H1 (cell line): ENCODE results near the gene GLCE. TPM values are rescaled to one million over a fixed set of nuclear protein-coding genes. Genes with fewer than 3 reads are reported as not detected.

ENCODE experiments used
- CTCF ChIA-PET: fragments of 300-600 bp; sonication (Branson Sonifier 250); formaldehyde crosslinking; loops from one replicate; lab custom pipeline; 2021; ENCODE audit not compliant: partially characterized antibody; lab: Charles Lee
- POLR2A ChIA-PET: fragments of 300-600 bp; sonication (Branson Sonifier 250); formaldehyde crosslinking; loops from one replicate; lab custom pipeline; 2021; ENCODE audit warnings: inconsistent platforms; ENCODE audit not compliant: partially characterized antibody; lab: Charles Lee
- DNase-seq, 2 experiments: peaks; one replicate each; pipeline versions ENCODE4 v3.0.0 to v3.0.0-alpha.2; 2010 to 2022; ENCODE audit warnings: low spot score in 2 of 2, low read depth in 1 of 2, mixed read lengths in 1 of 2
- FAIRE-seq: peaks from 2 replicates; lab custom pipeline; 2011; peaks lifted over from hg19 to GRCh38; lab: Jason Lieb, UNC
- H2AFZ ChIP-seq: 2 replicates; pipeline ENCODE4 v1.8.1; 2012; ENCODE audit warnings: low read length, inconsistent platforms
- H2AK5ac ChIP-seq: 2 replicates; pipeline ENCODE4 v1.6.1; 2013; ENCODE audit warnings: low read depth, low read length
- H2BK120ac ChIP-seq: replicated peaks from 2 replicates; pipeline ENCODE3; 2013; ENCODE audit warnings: low read depth, low read length, inconsistent platforms
- H2BK12ac ChIP-seq: 2 replicates; pipeline ENCODE4 v1.6.1; 2013; ENCODE audit warnings: low read depth, low read length
- H2BK15ac ChIP-seq: 2 replicates; pipeline ENCODE4 v1.6.1; 2013; ENCODE audit warnings: low read length
- H2BK20ac ChIP-seq: 2 replicates; pipeline ENCODE4 v1.6.1; 2013; ENCODE audit warnings: low read length
- H2BK5ac ChIP-seq: 2 replicates; pipeline ENCODE4 v1.6.1; 2013; ENCODE audit warnings: low read depth, low read length
- H3K14ac ChIP-seq: 2 replicates; pipeline ENCODE4 v1.6.1; 2013; ENCODE audit warnings: inconsistent platforms; ENCODE audit not compliant: insufficient read length
- H3K18ac ChIP-seq: 2 replicates; pipeline ENCODE4 v1.6.1; 2013; ENCODE audit warnings: low read length; ENCODE audit errors: extremely low read depth
- H3K23ac ChIP-seq: 2 replicates; pipeline ENCODE4 v1.6.1; 2013; ENCODE audit warnings: inconsistent platforms; ENCODE audit not compliant: insufficient read length
- H3K23me2 ChIP-seq: 2 replicates; pipeline ENCODE4 v1.6.1; 2013; ENCODE audit warnings: low read depth, low read length
- H3K27ac ChIP-seq: 2 replicates; pipeline ENCODE4 v1.6.1; 2011; ENCODE audit warnings: low read depth, low read length, inconsistent platforms
- H3K27me3 ChIP-seq, 4 experiments: replicated peaks in 1 of 4; 1 replicate in 1 of 4; 2 replicates in 3 of 4; pipeline versions ENCODE4 v1.6.1 to v1.8.1; 2011 to 2013; ENCODE audit warnings: low read length in 3 of 4, mild to moderate bottlenecking in 3 of 4, inconsistent platforms in 2 of 4, mixed read lengths in 2 of 4, moderate library complexity in 1 of 4; ENCODE audit not compliant: control insufficient read depth in 3 of 4, insufficient read depth in 3 of 4; ENCODE audit errors: extremely low read depth in 1 of 4
- H3K36me3 ChIP-seq, 4 experiments: 2 replicates each; pipeline versions ENCODE4 v1.6.1 to v1.8.1; 2011 to 2013; ENCODE audit warnings: mild to moderate bottlenecking in 4 of 4, low read length in 3 of 4, moderate library complexity in 2 of 4, control low read depth in 1 of 4, inconsistent platforms in 1 of 4; ENCODE audit not compliant: insufficient read depth in 4 of 4, control insufficient read depth in 2 of 4
- H3K4ac ChIP-seq: replicated peaks from 2 replicates; pipeline ENCODE3; 2013; ENCODE audit warnings: low read length, low read depth, mixed read lengths, inconsistent platforms; ENCODE audit not compliant: insufficient read length
- H3K4me1 ChIP-seq, 4 experiments: replicated peaks in 1 of 4; 1 replicate in 1 of 4; 2 replicates in 3 of 4; pipeline versions ENCODE4 v1.6.1 to v1.8.1; 2011 to 2013; ENCODE audit warnings: low read length in 3 of 4, inconsistent platforms in 2 of 4, mixed read lengths in 1 of 4; ENCODE audit not compliant: insufficient read depth in 4 of 4, control insufficient read depth in 3 of 4
- H3K4me2 ChIP-seq, 2 experiments: 2 replicates each; pipeline versions ENCODE4 v1.6.1 to v1.8.1; 2011 to 2013; ENCODE audit warnings: low read depth in 2 of 2, low read length in 2 of 2, control low read depth in 1 of 2, inconsistent platforms in 1 of 2, mild to moderate bottlenecking in 1 of 2; ENCODE audit not compliant: insufficient read depth in 1 of 2
- H3K4me3 ChIP-seq, 4 experiments: fragments of 200-600, 300-600 bp in 1 of 4; sonication (generic), shearing (Covaris generic), sonication (Bioruptor Twin) in 1 of 4; 2 replicates each; pipeline versions ENCODE4 v1.5.1 to v1.8.1; 2011 to 2016; ENCODE audit warnings: low read length in 4 of 4, low read depth in 3 of 4, control low read depth in 2 of 4, inconsistent platforms in 2 of 4, mild to moderate bottlenecking in 2 of 4, mixed read lengths in 1 of 4, moderate library complexity in 1 of 4; ENCODE audit not compliant: insufficient read depth in 2 of 4; ENCODE audit errors: extremely low read depth in 1 of 4
- H3K56ac ChIP-seq: replicated peaks from 2 replicates; pipeline ENCODE3; 2013; ENCODE audit warnings: low read depth, mild to moderate bottlenecking, mixed read lengths, low read length, inconsistent platforms; ENCODE audit not compliant: insufficient read length
- H3K79me1 ChIP-seq: 2 replicates; pipeline ENCODE4 v1.6.1; 2013; ENCODE audit warnings: low read depth, low read length, control low read depth
- H3K79me2 ChIP-seq, 2 experiments: 2 replicates each; pipeline versions ENCODE4 v1.6.1 to v1.8.1; 2012 to 2013; ENCODE audit warnings: low read length in 2 of 2, mild to moderate bottlenecking in 2 of 2, inconsistent platforms in 1 of 2; ENCODE audit not compliant: insufficient read depth in 2 of 2, control insufficient read depth in 1 of 2
- H3K9ac ChIP-seq, 4 experiments: replicated peaks in 1 of 4; 1 replicate in 1 of 4; 2 replicates in 3 of 4; pipeline versions ENCODE4 v1.6.1 to v1.8.1; 2011 to 2013; ENCODE audit warnings: low read depth in 3 of 4, low read length in 3 of 4, control low read depth in 2 of 4, mild to moderate bottlenecking in 2 of 4, moderate library complexity in 2 of 4, inconsistent platforms in 1 of 4; ENCODE audit errors: extremely low read depth in 1 of 4
- H3K9me3 ChIP-seq, 2 experiments: 2 replicates each; pipeline versions ENCODE4 v1.6.1 to v1.8.1; 2012 to 2013; ENCODE audit warnings: mild to moderate bottlenecking in 2 of 2, moderate library complexity in 2 of 2, control low read depth in 1 of 2, inconsistent platforms in 1 of 2, low read depth in 1 of 2, low read length in 1 of 2, mixed read lengths in 1 of 2; ENCODE audit not compliant: insufficient read depth in 2 of 2
- H4K20me1 ChIP-seq, 2 experiments: replicated peaks in 1 of 2; 2 replicates each; pipeline versions ENCODE3 to v1.8.1; 2011 to 2013; ENCODE audit warnings: inconsistent platforms in 2 of 2, low read length in 2 of 2, mild to moderate bottlenecking in 1 of 2; ENCODE audit not compliant: insufficient read depth in 2 of 2, control insufficient read depth in 1 of 2
- H4K5ac ChIP-seq: 2 replicates; pipeline ENCODE4 v1.6.1; 2013; ENCODE audit warnings: low read length, low read depth, mixed read lengths, inconsistent platforms; ENCODE audit not compliant: insufficient read length
- H4K8ac ChIP-seq: 2 replicates; pipeline ENCODE4 v1.8.0; 2013; ENCODE audit warnings: mild to moderate bottlenecking, moderate library complexity, low read length, inconsistent platforms; ENCODE audit not compliant: insufficient read depth; ENCODE audit errors: extremely low read depth
- H4K91ac ChIP-seq: replicated peaks from 2 replicates; pipeline ENCODE3; 2013; ENCODE audit warnings: low read length, mixed read lengths, inconsistent platforms; ENCODE audit not compliant: insufficient read length
- KDM1A ChIP-seq: fragments of 200-600, 300-600 bp; sonication (generic); IDR thresholded peaks from 2 replicates; pipeline ENCODE4 v1.7.1; 2016; ENCODE audit warnings: mild to moderate bottlenecking, low read length, borderline replicate concordance
- RAD21 ChIP-seq, 2 experiments: IDR thresholded peaks in 1 of 2; conservative IDR thresholded peaks in 1 of 2; 2 replicates each; pipeline ENCODE4 v1.6.1; 2011; ENCODE audit warnings: low read depth in 2 of 2, low read length in 2 of 2, improper control_type of control experiment in 1 of 2, inconsistent platforms in 1 of 2, mild to moderate bottlenecking in 1 of 2, moderate library complexity in 1 of 2
- polyA plus RNA-seq, 7 experiments: library from polyadenylated mRNA; depleted of rRNA in 3 of 7; stranded (reverse) in 5 of 7; unstranded in 2 of 7; fragments of >200 nt in 5 of 7; fragments of 200-250 nt in 2 of 7; gene quantifications; 1 replicate in 5 of 7; 2 replicates in 1 of 7; 4 replicates in 1 of 7; pipeline versions ENCODE4 v1.2.1 to v1.2.3, GENCODE V29; 2011 to 2013; ENCODE audit warnings: missing spikeins in 2 of 7, mixed read lengths in 2 of 7
- total RNA-seq: library from RNA; stranded (reverse); fragmentation: NEBNext Ultra II Directional; extraction: Animal tissue kit (Norgen Biotek cat#: 25700); gene quantifications from 2 replicates; pipeline ENCODE4 v1.2.1, GENCODE V29; 2021

Gene GLCE
- total and polyA plus RNA-seq, 2 of the 8 experiments (the other 6 are each of a cell fraction or from before 2014, with no cell fraction given) = 17.1 to 22.7 TPM

DNA sequence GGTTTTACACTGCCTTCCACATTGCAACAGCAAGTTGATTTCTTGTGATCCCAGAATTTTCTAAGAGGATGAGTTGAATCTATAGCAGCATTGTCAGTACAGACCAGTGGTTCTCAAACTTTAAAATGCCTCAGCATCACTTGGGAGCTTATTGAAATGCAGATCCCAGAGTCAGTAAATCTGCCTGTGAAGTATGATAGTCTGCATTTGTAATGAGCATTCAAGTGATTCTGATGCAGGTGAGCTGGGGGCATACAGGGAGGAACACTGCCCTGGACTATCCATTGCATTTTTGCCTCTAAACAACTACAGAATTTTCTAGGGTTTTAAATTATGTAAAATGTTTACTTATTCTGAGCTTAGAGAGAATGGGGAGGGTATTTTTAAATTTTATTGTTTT is 110.8 kb downstream of the GLCE start:
- H4K8ac ChIP-seq = no peak overlapping the region
- H3K18ac ChIP-seq = no peak overlapping the region
- peak overlapping the region in 1 of 2 experiments; percentile 30; a peak in 1 of 4 replicates for H3K4me2 ChIP-seq
- H2AFZ ChIP-seq = no peak overlapping the region
- no peak overlapping the region for H2AK5ac ChIP-seq
- no peak overlapping the region for H2BK20ac ChIP-seq
- no peak overlapping the region for H2BK15ac ChIP-seq
- no peak overlapping the region for H3K4ac ChIP-seq
- peaks cover 0 to 4% (median 0%) of the 10 kb centered on the region in 4 experiments; a peak in 1 of 8 replicates for H3K36me3 ChIP-seq
- H3K27me3 ChIP-seq = no peaks in the 10 kb centered on the region
- H3K79me2 ChIP-seq = no peaks in the 10 kb centered on the region
- no peak overlapping the region for H3K23ac ChIP-seq
- no peak for DNase-seq
- H3K9ac ChIP-seq = no peak overlapping the region
- H2BK12ac ChIP-seq = no peak overlapping the region
- H4K20me1 ChIP-seq = peaks cover 0 to 4% of the 10 kb centered on the region in 2 experiments
- peaks cover 2 to 13% (median 6%) of the 10 kb centered on the region in 4 experiments; a peak in 5 of 7 replicates for H3K4me1 ChIP-seq
- no peaks in the 10 kb centered on the region for H3K23me2 ChIP-seq
- ChIA-PET POLR2A (no interaction called here), CTCF (interaction anchor here (0.5 to 7.6 kb wide), 5 partner anchors 9 to 214 kb away, joined by 3 to 70 read pairs (median 4); no protein-coding TSS in a partner anchor)
- no peak overlapping the region for H3K27ac ChIP-seq
- no peak overlapping the region for H4K5ac ChIP-seq
- no peak for TF ChIP-seq RAD21 (IDR thresholded peaks at IDR 0.05 in 1 of 2, conservative IDR thresholded peaks at IDR 0.05 in 1 of 2; ENCODE audit: low read depth in 2 of 2, low read length in 2 of 2)
- TF ChIP-seq KDM1A = no peak
- no peak overlapping the region for H4K91ac ChIP-seq
- H3K4me3 ChIP-seq = no peak overlapping the region
- H3K14ac ChIP-seq = no peak overlapping the region
- peak; percentile 69 for FAIRE-seq
- no peak overlapping the region for H2BK5ac ChIP-seq
- no peaks in the 10 kb centered on the region for H3K79me1 ChIP-seq
- H3K56ac ChIP-seq = no peak overlapping the region
- no peaks in the 10 kb centered on the region for H3K9me3 ChIP-seq
- no peak overlapping the region for H2BK120ac ChIP-seq
